Measurements from ENCODE around the gene LETM1.

The LETM1 gene

GRCh38 chr4:1872870-1873269 is 16.9 kb upstream of the LETM1 start:
- no peak for DNase-seq (ENCODE audit: low read depth)

- no peak for DNase-seq (ENCODE audit: low read depth)
Observed at GRCh38 chr4:1871471-1872021, 15.6 kb upstream of the LETM1 start.

- DNase-seq (ENCODE audit: low read depth): no peak
Observed at GRCh38 chr4:1870578-1871443, 14.9 kb upstream of the LETM1 start, which contains the start of gene NSD2. Gene NSD2, plus strand, starts transcription at chr4:1871393. Its CDS starts 29,262 bp downstream, at chr4:1900655.

GRCh38 chr4:1870328-1870577 is 14.3 kb upstream of the LETM1 start:
- DNase-seq (ENCODE audit: low read depth): no peak

- no peak for DNase-seq (ENCODE audit: low read depth)
Observed at GRCh38 chr4:1869530-1870327, 13.8 kb upstream of the LETM1 start.

- DNase-seq (ENCODE audit: low read depth): no peak
Observed at GRCh38 chr4:1868912-1869311, 13.0 kb upstream of the LETM1 start.

GRCh38 chr4:1868293-1868692 is 12.3 kb upstream of the LETM1 start:
- DNase-seq (ENCODE audit: low read depth): no peak

GRCh38 chr4:1866189-1866661 is 10.3 kb upstream of the LETM1 start:
- DNase-seq (ENCODE audit: low read depth): no peak

GRCh38 chr4:1864076-1865008 is 8.4 kb upstream of the LETM1 start:
- DNase-seq (ENCODE audit: low read depth): no peak

- no peak for DNase-seq (ENCODE audit: low read depth)
Observed at GRCh38 chr4:1863297-1864033, 7.5 kb upstream of the LETM1 start.

- DNase-seq (ENCODE audit: low read depth): no peak
Observed at GRCh38 chr4:1862961-1863296, 7.0 kb upstream of the LETM1 start.

GRCh38 chr4:1862055-1862911 is 6.3 kb upstream of the LETM1 start:
- DNase-seq (ENCODE audit: low read depth): no peak

- DNase-seq (ENCODE audit: low read depth): no peak
Observed at GRCh38 chr4:1859389-1859753, 3.4 kb upstream of the LETM1 start.

GRCh38 chr4:1857931-1858330 is 2.0 kb upstream of the LETM1 start:
- DNase-seq (ENCODE audit: low read depth): no peak

GRCh38 chr4:1856943-1857699 is 1.2 kb upstream of the LETM1 start:
- no peak for DNase-seq (ENCODE audit: low read depth)

GRCh38 chr4:1855333-1856070 is 454 bp downstream of the LETM1 start:
- DNase-seq (ENCODE audit: low read depth): no peak

GRCh38 chr4:1854752-1855151 is 1.2 kb downstream of the LETM1 start:
- no peak for DNase-seq (ENCODE audit: low read depth)

- no peak for DNase-seq (ENCODE audit: low read depth)
Observed at GRCh38 chr4:1852904-1853623, 2.9 kb downstream of the LETM1 start.
